ENCODE data around the gene FYCO1. TPM values are rescaled to one million over a fixed set of nuclear protein-coding genes. Genes with fewer than 3 reads are reported as not detected.

The FYCO1 gene
- polyA plus RNA-seq, 4 donors: 16.9 to 21.0 (median 19.1) TPM

DNA sequence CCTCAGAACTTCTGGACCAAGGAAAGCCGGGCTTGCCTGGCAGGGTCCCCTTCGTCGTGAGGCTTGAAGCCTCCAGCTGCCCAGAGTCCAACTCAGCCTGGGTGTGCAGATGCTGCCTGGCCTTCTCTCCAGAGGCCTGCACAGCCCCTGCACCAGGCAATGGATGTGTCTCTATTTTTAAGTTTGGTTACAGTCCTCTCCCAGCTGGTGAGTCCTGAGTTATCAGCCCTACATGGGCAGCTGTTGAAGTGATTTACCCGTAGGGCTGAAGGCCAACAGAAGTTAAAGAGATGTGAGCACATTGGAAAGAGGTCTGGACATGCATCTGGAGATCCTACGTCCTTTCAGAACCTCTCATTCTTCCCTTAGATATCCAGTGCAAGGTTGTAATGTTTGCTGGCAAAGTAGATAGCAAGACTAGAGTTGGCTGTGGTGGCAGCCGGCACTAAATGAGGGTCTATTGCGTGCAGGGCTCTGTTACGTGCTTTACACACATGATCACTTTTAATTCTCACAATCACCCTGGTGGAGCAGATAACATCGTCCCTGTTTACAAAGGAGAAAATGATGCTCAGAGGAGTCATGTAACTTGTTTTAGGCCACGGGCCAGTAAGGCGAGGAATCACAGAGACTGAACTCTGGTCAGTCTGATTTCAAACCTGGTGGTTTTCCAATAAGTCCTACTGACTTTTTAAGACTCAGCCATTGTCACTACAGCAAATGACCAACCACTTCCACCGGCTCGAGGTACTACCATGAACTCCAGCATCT, 9.9 kb downstream of the FYCO1 start:
- DNase-seq (ENCODE audit: low read depth in 4 of 4, low spot score in 3 of 4): no peak

DNA sequence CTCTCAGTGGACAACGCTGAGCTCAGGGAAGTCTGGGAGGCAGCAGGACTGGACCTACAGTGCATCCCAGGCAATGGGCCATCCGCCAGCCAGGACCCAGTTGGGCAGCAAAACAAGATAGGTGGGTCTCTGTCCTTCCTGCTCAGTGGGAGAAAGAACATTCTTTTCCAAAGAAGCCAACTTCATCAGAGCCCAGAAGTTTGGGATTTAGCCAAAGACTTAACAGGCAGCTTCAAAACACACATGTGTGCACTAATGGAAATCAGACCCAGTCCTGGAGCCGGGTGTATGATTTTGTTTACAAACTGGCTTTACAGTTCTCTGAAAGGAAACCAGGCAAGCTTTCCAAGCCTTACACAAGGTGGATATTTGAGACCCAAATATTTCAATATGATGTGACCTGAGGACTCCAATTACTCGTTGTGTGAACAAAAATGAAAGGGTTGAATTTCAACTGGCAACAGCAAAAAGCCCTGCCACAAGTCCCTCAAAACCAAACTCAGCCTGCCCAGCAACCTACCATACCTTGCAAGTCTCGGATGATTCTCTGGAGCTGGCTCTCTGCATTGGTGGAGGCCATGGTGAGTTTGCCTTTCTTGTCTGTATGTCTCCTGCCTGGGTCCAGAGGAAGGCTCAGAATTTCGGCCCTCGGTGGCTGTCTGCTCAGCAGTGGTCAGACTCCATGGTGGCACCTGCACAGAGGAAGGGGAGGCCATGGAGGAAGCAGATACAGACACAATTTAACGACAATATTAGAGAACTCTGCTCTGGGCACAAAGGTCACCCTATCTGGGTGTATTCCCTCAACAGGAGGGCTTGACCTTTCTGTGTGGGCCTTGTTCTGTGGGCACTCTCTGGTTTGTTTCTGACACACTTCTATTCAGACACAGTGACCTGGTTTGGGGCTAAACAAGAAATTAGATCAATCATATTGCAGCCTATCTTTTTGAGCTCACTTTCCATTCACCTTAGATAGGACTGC, 11.0 kb downstream of the FYCO1 start:
- no peak for DNase-seq (ENCODE audit: low read depth in 4 of 4, low spot score in 3 of 4)

DNA sequence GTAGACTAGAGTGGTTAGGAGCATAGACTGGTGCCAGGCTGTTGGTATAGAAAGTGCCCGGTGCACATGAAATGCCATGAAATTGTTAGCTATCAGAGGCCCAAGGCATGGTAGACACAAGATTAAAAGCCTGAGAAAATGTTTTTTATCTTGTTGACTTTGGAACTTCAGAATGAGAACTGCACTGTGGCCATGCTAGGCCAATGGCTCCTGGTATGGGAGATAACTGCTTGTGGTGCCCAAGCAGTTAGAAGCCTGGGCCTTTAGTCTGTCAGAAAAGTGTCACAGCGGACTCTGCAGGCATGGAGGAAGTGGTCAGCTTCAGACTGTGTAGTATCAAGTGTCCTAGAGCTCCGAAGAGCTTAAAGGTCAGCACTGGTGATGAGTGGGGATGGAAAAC, 11.9 kb downstream of the FYCO1 start:
- no peak for DNase-seq (ENCODE audit: low read depth in 4 of 4, low spot score in 3 of 4)

DNA sequence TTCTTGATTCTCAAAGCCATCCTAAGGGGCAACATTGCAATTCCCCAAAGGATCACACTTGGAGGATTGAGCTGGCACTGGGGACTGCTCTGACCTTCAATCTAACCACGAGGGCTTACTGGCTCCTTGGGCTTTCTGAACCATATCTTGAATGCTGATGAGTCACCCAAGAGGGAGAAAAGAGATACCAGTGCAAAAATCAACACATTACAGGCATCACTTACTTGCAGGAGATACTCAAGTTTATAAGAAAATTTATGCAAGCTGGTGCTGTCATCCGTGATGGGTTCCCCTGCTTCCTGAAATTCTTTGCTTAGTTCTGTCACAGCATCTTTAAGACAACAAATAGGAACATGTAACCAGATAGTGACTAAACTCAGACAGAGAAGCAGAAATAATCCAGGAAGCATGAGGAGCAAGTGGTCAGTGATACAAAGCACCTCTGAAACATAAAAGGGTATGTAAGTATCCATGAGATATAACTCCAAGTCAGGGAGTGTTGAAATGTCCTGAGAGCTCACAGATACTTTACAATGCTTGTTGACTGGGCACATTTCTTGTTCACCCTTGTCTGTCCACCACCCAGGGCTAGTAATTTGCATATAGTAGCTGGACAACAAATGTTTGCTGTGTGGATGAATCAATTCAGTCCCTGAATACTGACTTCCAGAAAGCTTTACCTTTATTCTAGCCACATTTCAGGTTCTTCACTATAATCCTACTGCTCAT, 14.1 kb downstream of the FYCO1 start:
- DNase-seq (ENCODE audit: low read depth in 4 of 4, low spot score in 3 of 4): no peak

DNA sequence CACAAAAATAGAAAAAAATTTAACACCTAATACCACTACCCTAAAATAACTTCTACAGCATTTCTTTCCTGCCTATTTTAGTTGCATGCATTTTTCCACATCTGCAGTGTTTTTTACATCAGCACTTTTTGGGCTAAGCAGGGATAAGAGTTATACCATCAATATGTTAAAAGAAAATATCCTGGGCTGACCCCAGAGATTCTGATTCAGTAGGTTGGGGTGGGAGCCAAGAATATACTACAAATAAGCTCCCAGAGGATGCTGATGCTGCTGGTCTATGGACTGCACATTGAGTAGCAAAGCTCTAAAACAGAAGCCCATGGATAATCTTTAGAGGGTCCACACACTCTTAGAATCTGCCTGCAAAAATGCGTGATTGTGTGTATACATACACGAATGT, 14.8 kb downstream of the FYCO1 start:
- no peak for DNase-seq (ENCODE audit: low read depth in 4 of 4, low spot score in 3 of 4)

DNA sequence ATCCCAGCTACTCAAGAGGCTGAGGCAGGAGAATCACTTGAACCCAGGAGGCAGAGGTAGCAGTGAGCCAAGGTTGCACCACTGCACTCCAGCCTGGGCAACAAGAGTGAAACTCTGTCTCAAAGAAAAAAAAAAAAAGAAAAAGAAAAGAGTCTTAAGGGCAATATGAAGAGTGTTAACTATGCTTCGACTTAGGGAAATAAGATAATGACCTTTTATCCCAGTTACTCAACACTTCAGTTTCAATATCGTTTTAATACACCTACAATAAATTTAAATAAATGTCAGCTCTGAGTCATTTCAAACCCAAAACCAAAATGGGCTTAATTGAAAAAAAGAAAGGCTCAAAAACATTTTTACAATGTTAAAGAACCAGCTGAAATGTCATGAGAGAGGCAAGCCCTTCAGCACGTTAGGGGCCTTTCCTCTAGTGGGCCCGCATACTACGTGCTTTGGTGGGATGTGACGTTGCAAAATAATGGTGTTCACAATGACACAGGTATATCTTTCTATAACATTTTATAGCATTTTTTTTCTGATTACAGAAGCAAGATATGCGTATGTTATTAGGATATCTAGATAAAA, 15.3 kb downstream of the FYCO1 start:
- no peak for DNase-seq (ENCODE audit: low read depth in 4 of 4, low spot score in 3 of 4)

DNA sequence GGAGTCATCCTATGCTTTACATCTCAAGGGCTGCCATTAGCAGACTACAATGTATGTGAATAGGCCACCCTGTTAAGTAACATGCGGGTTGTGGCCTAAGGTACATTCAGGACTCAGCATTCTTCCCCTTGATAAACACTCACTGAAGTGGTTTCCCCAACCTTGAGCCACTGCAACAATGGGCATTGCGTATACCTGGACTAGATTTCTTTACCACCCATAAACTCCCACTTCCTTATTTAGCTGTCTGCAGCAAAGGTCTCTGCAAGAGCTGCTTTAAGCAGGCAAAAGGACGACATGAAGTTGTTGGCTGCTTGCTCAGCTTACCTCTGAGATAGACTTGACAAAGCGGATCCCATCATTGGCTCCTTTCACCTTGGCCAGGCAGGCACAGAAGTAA, 16.2 kb downstream of the FYCO1 start:
- no peak for DNase-seq (ENCODE audit: low read depth in 4 of 4, low spot score in 3 of 4)

DNA sequence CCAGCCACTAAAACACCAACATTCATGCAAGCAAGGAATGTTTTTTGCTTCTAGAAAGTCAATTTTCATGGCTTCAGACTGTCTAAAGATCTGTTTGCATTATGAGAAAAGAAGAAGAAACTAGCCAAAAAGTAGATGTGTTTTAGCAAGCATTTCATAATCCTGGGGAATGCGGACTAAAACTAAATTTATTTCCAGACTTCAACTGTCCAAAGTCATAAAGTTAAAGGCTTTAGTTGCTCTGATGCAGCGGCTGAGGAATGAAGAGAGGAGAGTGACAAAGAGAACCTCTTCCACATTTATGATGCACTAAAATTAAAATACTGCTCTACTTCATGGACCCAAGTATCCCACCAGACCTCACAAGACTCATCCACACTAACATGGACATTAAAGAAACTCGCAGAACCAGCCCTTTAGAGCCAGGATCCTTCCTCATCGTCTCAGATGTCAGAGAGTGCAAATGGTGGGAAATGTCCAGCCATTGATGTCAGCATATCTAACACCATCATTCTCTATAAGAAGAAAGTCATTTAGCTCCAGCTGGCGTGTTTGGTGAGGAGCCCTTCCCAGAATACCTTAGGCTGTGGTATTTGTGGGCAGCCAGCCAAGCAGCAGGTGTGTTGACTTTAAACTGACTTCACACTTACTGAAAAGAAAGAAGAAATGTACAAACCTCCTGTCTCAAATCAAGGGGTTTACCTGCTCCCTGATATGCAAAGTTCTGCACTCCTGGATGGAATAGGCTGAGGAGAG, 17.4 kb downstream of the FYCO1 start:
- DNase-seq (ENCODE audit: low read depth in 4 of 4, low spot score in 3 of 4): no peak

DNA sequence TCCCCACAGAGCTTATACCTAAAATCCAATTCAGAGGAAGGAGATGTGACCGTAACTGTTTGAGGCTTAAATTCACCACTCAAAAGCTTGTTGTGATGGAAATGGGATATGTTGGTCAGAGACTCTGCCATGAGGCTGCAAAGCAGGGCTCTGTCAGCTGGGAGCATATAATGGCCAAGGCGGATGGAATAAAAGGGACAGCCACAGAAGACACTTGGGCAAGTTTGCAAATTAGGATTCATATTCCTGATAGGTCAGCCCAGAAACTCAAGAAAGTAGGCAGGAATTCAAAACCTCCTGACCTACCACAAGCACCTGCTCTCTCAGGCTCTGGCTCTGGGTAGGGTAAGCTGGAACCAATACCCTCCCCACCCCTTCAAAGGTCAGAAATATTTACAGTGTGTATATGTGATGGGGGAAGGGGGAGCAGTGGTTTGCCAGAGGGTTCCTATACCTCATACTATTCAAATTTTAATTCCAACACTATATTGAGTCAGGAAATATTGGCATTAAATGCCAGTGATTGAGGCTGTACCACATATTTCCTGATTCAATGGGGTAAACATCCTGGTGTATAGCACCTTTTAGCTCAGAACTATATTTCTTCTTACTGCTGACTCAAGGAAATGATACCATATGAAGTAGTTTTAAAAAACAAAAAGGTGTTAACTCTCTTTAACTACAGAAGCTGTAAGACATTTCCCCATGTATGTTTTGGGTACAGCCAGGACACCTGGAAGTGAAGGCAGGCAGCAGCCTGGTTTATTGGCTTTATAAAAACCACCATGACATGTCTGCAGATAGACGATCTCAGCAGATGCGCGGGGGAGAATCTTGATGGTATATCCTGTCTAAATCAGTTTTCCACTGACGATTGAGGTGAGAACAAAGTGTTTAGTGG, 19.2 kb downstream of the FYCO1 start:
- DNase-seq (ENCODE audit: low read depth in 4 of 4, low spot score in 3 of 4): no peak

DNA sequence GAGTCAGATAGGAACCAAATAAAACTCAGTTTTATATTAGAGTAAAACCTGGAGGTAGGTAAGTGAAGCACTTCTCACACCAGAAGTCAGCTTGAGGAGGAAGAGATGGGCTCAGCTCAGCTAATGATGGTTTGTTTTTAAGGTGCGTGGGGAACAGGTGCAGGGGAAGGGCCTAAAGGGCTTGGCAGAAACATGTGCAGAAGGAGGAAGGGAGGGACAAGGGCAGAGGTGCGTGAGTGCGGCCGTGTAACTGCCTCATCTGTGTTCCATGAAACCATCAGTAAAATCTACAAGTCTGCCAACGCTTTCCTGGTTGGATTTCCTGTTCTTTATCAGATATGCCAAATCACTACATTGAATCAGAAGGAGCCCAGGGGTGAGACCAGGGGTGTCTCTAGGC, 19.9 kb downstream of the FYCO1 start:
- no peak for DNase-seq (ENCODE audit: low read depth in 4 of 4, low spot score in 3 of 4)

DNA sequence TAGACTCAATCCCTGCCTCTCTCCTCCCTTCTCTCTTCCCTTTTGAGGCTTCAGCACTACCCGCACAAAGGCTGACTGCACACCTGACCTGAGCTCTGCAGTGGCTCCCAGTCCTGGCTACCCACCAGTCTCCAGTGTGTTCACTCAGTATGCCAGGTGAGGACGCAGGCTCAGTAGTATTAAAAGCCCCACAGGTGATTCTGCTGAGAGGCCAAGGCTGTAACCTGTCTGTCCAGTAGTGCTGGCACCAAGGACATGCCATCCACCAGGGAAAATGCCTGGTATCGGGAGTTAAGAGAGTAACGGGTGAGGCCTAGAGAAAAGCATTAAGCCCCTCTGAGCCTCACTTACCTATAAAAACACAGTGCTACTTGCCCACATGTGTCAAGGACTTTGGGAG, 20.9 kb downstream of the FYCO1 start:
- no peak for DNase-seq (ENCODE audit: low read depth in 4 of 4, low spot score in 3 of 4)

DNA sequence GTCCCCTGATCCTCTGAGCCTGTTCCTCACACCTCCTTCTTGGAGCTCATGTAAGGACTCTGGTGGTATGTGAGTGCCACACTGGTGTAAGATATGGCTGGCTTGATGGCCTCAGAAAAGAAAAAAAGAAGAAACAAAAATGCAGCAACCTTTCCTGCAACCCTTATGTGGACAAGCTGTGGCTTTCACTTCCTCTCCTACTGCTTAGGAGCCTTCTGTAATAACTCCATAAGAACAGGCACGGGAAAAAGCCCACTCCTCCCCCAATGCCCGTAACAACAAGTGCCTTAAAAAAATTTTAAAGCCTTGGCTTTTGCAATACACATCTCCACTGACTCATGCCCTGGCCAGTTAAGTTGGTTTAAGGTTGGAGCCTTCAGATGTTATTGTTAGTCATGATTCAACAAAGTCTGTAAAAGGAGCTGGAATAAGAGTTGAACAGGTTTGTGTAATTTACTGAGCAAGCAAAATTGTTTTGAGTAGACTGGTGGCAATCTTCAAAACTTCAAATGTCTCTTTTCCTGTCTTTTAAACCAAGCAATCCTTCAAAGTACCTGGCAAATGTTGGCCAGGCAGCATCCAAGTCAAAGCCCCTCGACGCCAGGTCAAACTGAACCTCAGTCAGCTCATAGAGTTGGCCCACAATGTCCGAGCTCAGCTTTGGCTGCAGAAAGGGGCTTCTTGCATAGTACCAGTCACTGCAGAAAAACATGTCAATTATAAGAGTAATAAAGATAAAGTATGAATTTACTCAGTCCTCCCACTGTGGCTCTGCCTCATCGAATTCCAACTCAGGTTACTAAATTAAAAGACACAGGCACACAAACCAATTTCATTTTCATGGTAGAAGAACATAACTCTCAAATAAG, 22.9 kb downstream of the FYCO1 start:
- DNase-seq (ENCODE audit: low read depth in 4 of 4, low spot score in 3 of 4): no peak

DNA sequence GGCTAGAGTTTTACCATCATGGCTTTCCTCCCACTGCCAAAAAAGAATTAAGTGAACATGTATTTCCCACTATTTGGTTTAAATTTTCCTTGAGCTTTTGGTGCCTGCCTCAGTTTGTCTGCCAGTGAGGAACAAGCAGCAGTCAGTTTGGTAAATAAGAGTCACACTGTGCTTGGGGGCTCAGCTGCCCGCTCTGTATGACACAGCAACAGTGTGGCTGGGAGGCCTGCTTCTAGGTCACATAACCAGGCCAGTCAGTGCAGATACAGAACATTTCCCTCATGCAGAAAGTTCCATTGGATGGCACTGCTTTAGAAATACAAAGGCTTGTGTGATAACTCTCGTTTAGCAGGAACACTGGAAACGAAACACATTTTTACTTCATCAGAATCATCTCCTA, 25.7 kb downstream of the FYCO1 start:
- DNase-seq (ENCODE audit: low read depth in 4 of 4, low spot score in 3 of 4): no peak

DNA sequence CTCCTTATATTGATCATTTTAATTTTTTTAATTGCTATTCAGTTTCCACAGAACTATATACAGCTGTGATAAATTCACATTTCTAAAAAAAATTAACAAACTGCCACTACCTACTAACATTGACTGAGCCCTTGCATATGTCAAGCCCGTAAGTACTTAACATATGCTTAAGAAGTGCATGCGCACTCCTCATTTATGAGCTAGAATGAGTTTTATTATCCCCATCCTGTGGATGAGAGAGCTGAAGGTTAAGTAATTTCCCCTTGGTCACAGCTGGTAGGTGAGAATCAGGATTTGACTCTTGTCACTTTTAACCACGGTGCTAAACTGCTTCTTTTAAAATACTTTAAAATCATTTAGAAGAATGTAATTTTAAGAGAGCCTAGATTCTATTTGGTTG, 26.5 kb downstream of the FYCO1 start:
- no peak for DNase-seq (ENCODE audit: low read depth in 4 of 4, low spot score in 3 of 4)

DNA sequence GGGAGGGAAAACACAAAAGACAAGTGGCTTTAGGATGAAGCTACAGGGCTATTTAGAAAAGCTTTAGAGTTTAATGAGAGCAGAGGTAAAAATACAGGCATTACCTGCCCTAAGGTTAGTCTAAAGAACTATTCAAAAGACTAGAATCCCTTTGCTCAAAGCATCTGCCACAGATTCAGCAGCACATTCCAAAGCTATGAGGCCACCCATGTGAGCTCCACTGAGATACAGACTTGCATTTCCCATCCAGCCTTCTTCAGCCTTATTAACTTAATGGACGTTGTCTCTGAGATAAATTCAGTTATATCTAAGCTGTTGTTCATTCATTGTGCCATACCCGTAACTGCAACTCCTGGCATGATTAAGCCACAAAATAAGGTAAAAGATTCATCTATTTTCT, 26.9 kb downstream of the FYCO1 start:
- DNase-seq (ENCODE audit: low read depth in 4 of 4, low spot score in 3 of 4): no peak

DNA sequence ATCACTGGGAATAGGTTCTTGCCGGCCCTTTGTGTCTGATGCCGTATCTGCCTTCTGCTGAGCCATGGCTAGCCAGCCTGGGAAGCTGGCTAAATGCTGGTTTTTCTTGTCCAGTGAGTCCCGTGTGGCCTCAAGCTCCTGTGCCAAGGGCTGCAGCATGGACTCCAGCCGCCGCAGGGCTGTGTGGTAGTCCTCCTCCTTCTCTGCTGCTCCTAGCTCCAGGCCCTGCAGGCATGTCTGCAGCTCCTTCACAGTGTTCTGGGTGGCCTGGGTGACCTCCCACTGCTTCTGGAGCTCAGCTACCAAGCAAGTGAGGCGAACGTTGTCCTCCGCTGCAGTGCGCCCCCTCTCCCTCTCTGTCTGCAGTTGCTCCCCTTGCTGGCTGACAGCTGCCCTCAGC, 27.5 kb downstream of the FYCO1 start:
- no peak for DNase-seq (ENCODE audit: low read depth in 4 of 4, low spot score in 3 of 4)

DNA sequence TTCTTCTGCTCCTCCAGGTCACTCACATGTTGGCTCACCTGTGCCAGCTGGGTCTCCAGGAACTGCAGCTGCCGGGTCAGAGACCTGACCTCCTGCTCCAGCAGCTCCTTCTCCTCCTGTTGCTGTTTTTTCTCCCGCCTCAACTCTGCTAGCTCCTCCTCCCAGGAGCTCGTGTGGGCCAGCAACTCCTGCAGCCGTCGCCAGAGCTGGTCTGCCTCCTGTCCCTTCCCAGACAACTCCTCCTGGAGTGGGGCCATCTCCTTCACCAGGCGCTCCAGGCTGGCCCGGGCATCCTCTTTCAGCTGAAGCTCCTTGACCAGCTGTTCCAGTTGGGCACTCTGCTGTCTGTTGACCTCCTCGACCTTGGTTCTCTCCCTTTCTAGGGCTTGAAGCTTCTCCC, 27.9 kb downstream of the FYCO1 start:
- DNase-seq (ENCODE audit: low read depth in 4 of 4, low spot score in 3 of 4): no peak
